Measurements from ENCODE around the gene PACS2. TPM values are rescaled to one million over a fixed set of nuclear protein-coding genes. Genes with fewer than 3 reads are reported as not detected.

PACS2 gene
- total RNA-seq, 1 donor from 2014 or later = 60.0 TPM

DNA sequence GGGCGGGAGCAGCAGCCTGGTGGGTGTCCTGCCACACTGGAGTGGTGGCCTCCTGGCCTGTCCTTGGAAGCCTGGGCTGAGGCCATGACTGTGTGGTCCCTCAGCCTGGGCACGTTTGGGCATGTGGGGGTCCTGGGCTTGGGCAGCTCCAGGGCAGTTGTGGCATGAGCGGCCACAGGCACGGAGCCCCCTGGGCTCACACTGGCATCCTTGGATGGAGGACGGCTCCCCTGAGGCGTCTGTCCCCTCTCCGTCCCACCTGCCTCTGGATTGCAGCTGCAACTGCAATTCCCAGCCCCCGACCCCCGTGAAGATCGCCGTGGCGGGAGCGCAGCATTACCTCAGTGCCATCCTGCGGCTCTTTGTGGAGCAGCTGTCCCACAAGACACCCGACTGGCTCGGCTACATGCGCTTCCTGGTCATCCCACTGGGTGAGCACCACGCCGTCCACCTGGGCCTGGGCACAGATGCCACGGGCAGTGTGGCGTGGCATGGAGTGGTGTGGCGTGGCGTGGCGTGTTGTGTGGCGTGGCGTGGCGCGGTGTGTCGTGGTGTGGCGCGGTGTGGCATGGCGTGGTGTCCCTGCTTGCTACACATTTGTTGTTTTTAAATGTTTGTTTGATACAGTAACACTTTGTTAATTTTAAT, 68.7 kb downstream of the PACS2 start:
- H3K9me3 ChIP-seq (ENCODE audit: control insufficient read depth in 3 of 3, low read length in 3 of 3) = no peaks in the 10 kb centered on the region
- no peak overlapping the region for H3K27ac ChIP-seq (ENCODE audit: low read depth, low read length)
- H3K27me3 ChIP-seq (ENCODE audit: control insufficient read depth in 3 of 3, insufficient read depth in 3 of 3, low read length in 3 of 3) = no peaks in the 10 kb centered on the region
- H3K4me1 ChIP-seq (ENCODE audit: control insufficient read depth in 3 of 3, insufficient read depth in 3 of 3, low read length in 3 of 3) = peaks cover 0 to 6% (median 2%) of the 10 kb centered on the region in 3 donors
- no peak overlapping the region for H3K9ac ChIP-seq (ENCODE audit: low read depth in 1 of 3, low read length in 3 of 3)
- peaks cover 41 to 48% (median 47%) of the 10 kb centered on the region in 3 donors for H3K36me3 ChIP-seq (ENCODE audit: control insufficient read depth in 3 of 3, insufficient read depth in 3 of 3, low read length in 3 of 3)
- no peak overlapping the region for H3K4me3 ChIP-seq (ENCODE audit: low read length in 3 of 3)

GRCh38 chr14:105384041-105384557, 69.6 kb downstream of the PACS2 start:
- Histone ChIP-seq H3K4me1 (ENCODE audit: control insufficient read depth in 3 of 3, insufficient read depth in 3 of 3, low read length in 3 of 3) (peaks cover 2 to 15% (median 7%) of the 10 kb centered on the region in 3 donors), H3K36me3 (ENCODE audit: control insufficient read depth in 3 of 3, insufficient read depth in 3 of 3, low read length in 3 of 3) (peaks cover 41 to 50% (median 49%) of the 10 kb centered on the region in 3 donors), H3K27me3 (ENCODE audit: control insufficient read depth in 3 of 3, insufficient read depth in 3 of 3, low read length in 3 of 3) (no peaks in the 10 kb centered on the region), H3K4me3 (ENCODE audit: low read length in 3 of 3) (no peak overlapping the region), H3K27ac (ENCODE audit: low read depth, low read length) (no peak overlapping the region), H3K9ac (ENCODE audit: low read depth in 1 of 3, low read length in 3 of 3) (no peak overlapping the region), H3K9me3 (ENCODE audit: control insufficient read depth in 3 of 3, low read length in 3 of 3) (no peaks in the 10 kb centered on the region)

GRCh38 chr14:105384605-105385321, 70.2 kb downstream of the PACS2 start:
- peaks cover 9 to 22% (median 13%) of the 10 kb centered on the region in 3 donors for H3K4me1 ChIP-seq (ENCODE audit: control insufficient read depth in 3 of 3, insufficient read depth in 3 of 3, low read length in 3 of 3)
- no peaks in the 10 kb centered on the region for H3K9me3 ChIP-seq (ENCODE audit: control insufficient read depth in 3 of 3, low read length in 3 of 3)
- peaks cover 41 to 49% (median 49%) of the 10 kb centered on the region in 3 donors for H3K36me3 ChIP-seq (ENCODE audit: control insufficient read depth in 3 of 3, insufficient read depth in 3 of 3, low read length in 3 of 3)
- H3K27me3 ChIP-seq (ENCODE audit: control insufficient read depth in 3 of 3, insufficient read depth in 3 of 3, low read length in 3 of 3) = no peaks in the 10 kb centered on the region
- no peak overlapping the region for H3K27ac ChIP-seq (ENCODE audit: low read depth, low read length)
- H3K4me3 ChIP-seq (ENCODE audit: low read length in 3 of 3) = no peak overlapping the region
- H3K9ac ChIP-seq (ENCODE audit: low read depth in 1 of 3, low read length in 3 of 3) = no peak overlapping the region

DNA sequence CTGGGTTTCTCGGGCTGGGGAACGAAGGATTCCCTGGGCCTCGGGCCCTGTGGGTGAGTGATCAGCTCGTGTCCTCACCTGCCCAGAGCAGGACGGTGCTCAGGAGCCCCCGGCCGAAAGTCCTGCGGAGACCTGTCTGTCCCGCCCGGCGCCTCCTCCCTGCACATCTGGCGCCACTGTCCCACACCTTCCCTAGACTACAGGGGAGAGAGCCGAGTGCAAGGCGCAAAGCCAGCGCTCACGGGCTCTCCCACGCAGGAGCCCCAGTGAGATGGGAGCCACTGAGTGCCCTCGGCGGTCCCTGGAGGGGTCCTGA, 70.7 kb downstream of the PACS2 start:
- Histone ChIP-seq H3K36me3 (ENCODE audit: control insufficient read depth in 3 of 3, insufficient read depth in 3 of 3, low read length in 3 of 3) (peaks cover 41 to 46% (median 45%) of the 10 kb centered on the region in 3 donors), H3K27ac (ENCODE audit: low read depth, low read length) (no peak overlapping the region), H3K4me1 (ENCODE audit: control insufficient read depth in 3 of 3, insufficient read depth in 3 of 3, low read length in 3 of 3) (peaks cover 14 to 27% (median 19%) of the 10 kb centered on the region in 3 donors), H3K9me3 (ENCODE audit: control insufficient read depth in 3 of 3, low read length in 3 of 3) (no peaks in the 10 kb centered on the region), H3K4me3 (ENCODE audit: low read length in 3 of 3) (no peak overlapping the region), H3K9ac (ENCODE audit: low read depth in 1 of 3, low read length in 3 of 3) (no peak overlapping the region), H3K27me3 (ENCODE audit: control insufficient read depth in 3 of 3, insufficient read depth in 3 of 3, low read length in 3 of 3) (no peaks in the 10 kb centered on the region)

GRCh38 chr14:105385698-105386365, 71.3 kb downstream of the PACS2 start:
- H3K9ac ChIP-seq (ENCODE audit: low read depth in 1 of 3, low read length in 3 of 3) = no peak overlapping the region
- no peak overlapping the region for H3K27ac ChIP-seq (ENCODE audit: low read depth, low read length)
- H3K4me3 ChIP-seq (ENCODE audit: low read length in 3 of 3) = no peak overlapping the region
- H3K4me1 ChIP-seq (ENCODE audit: control insufficient read depth in 3 of 3, insufficient read depth in 3 of 3, low read length in 3 of 3) = peaks cover 16 to 33% (median 23%) of the 10 kb centered on the region in 3 donors
- peaks cover 42 to 49% (median 43%) of the 10 kb centered on the region in 3 donors for H3K36me3 ChIP-seq (ENCODE audit: control insufficient read depth in 3 of 3, insufficient read depth in 3 of 3, low read length in 3 of 3)
- H3K27me3 ChIP-seq (ENCODE audit: control insufficient read depth in 3 of 3, insufficient read depth in 3 of 3, low read length in 3 of 3) = no peaks in the 10 kb centered on the region
- H3K9me3 ChIP-seq (ENCODE audit: control insufficient read depth in 3 of 3, low read length in 3 of 3) = no peaks in the 10 kb centered on the region

- Histone ChIP-seq H3K9me3 (ENCODE audit: control insufficient read depth in 3 of 3, low read length in 3 of 3) (no peaks in the 10 kb centered on the region), H3K27ac (ENCODE audit: low read depth, low read length) (no peak overlapping the region), H3K4me3 (ENCODE audit: low read length in 3 of 3) (no peak overlapping the region), H3K27me3 (ENCODE audit: control insufficient read depth in 3 of 3, insufficient read depth in 3 of 3, low read length in 3 of 3) (no peaks in the 10 kb centered on the region), H3K36me3 (ENCODE audit: control insufficient read depth in 3 of 3, insufficient read depth in 3 of 3, low read length in 3 of 3) (peaks cover 39 to 49% (median 46%) of the 10 kb centered on the region in 3 donors), H3K4me1 (ENCODE audit: control insufficient read depth in 3 of 3, insufficient read depth in 3 of 3, low read length in 3 of 3) (peaks cover 16 to 36% (median 23%) of the 10 kb centered on the region in 3 donors), H3K9ac (ENCODE audit: low read depth in 1 of 3, low read length in 3 of 3) (no peak overlapping the region)
These were observed 72.3 kb downstream of the PACS2 start for GRCh38 chr14:105386581-105387529.

GRCh38 chr14:105387530-105387922, 73.0 kb downstream of the PACS2 start:
- Histone ChIP-seq H3K36me3 (ENCODE audit: control insufficient read depth in 3 of 3, insufficient read depth in 3 of 3, low read length in 3 of 3) (peaks cover 32 to 48% (median 45%) of the 10 kb centered on the region in 3 donors), H3K4me1 (ENCODE audit: control insufficient read depth in 3 of 3, insufficient read depth in 3 of 3, low read length in 3 of 3) (peaks cover 16 to 36% (median 23%) of the 10 kb centered on the region in 3 donors)

DNA sequence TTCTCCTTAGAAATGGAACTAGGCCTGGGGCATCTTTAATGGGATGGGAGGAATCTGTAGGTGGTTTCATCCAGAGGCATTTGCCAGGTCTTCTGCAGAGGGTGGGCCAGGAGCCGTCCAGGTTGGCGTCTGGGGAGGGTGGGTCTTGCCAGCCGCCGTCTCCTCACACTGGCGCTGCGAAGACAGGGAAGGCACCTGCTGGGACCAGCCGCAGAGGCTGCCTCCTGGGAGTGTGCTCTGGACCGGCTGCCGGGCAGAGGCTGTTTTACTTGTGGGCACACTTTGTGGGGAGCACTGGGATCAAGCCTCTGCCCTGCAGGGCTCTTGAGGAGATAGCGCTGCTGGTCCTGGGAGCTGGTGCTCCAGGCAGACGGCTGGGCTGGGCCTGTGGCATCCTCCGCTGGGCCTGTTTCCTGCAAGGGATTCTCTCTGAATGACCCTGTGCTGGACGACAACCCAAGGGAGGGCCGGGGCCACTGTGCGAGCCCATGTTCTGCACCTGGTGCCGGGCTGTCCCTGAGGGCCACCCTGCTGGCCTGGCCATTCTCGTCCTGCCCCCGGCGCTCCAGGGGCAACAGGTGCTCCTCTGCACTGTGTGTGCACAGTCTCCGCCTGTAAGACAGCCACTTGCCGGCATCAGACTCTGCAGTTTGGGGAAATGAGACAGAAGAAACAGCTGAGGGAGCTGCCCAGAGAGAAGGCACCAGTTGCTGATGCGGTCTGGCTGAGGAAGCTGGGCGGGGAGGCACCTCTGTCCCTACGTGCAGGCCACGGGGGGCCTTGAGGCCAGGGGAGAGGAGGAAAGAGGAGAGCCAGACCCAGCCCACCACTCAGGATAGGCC, 73.8 kb downstream of the PACS2 start:
- peaks cover 24 to 45% (median 42%) of the 10 kb centered on the region in 3 donors for H3K36me3 ChIP-seq (ENCODE audit: control insufficient read depth in 3 of 3, insufficient read depth in 3 of 3, low read length in 3 of 3)
- H3K9ac ChIP-seq (ENCODE audit: low read depth in 1 of 3, low read length in 3 of 3) = no peak overlapping the region
- no peaks in the 10 kb centered on the region for H3K27me3 ChIP-seq (ENCODE audit: control insufficient read depth in 3 of 3, insufficient read depth in 3 of 3, low read length in 3 of 3)
- H3K4me3 ChIP-seq (ENCODE audit: low read length in 3 of 3) = no peak overlapping the region
- H3K4me1 ChIP-seq (ENCODE audit: control insufficient read depth in 3 of 3, insufficient read depth in 3 of 3, low read length in 3 of 3) = peaks cover 16 to 36% (median 23%) of the 10 kb centered on the region in 3 donors
- no peak overlapping the region for H3K27ac ChIP-seq (ENCODE audit: low read depth, low read length)
- H3K9me3 ChIP-seq (ENCODE audit: control insufficient read depth in 3 of 3, low read length in 3 of 3) = no peaks in the 10 kb centered on the region

More at GRCh38 chr14:105387530-105387922, 73.0 kb downstream of the PACS2 start:
- H3K9ac ChIP-seq (ENCODE audit: low read depth in 1 of 3, low read length in 3 of 3) = no peak overlapping the region
- no peak overlapping the region for H3K27ac ChIP-seq (ENCODE audit: low read depth, low read length)
- no peaks in the 10 kb centered on the region for H3K9me3 ChIP-seq (ENCODE audit: control insufficient read depth in 3 of 3, low read length in 3 of 3)
- no peaks in the 10 kb centered on the region for H3K27me3 ChIP-seq (ENCODE audit: control insufficient read depth in 3 of 3, insufficient read depth in 3 of 3, low read length in 3 of 3)
- no peak overlapping the region for H3K4me3 ChIP-seq (ENCODE audit: low read length in 3 of 3)

Data from skeletal muscle tissue (tissue), 4 donors.